HG03139 (cell line): ENCODE results near the gene PGA3.
"Not testable (repeated sequence)": the region's sequence is repeated elsewhere in the genome, so short reads cannot be mapped to it uniquely, and the experiment has no call there.

ENCODE experiments used
- ATAC-seq: cut with Tn5 transposase; IDR thresholded peaks from one replicate; pipeline ENCODE4 v1.9.1; 2021; ENCODE audit not compliant: unreplicated experiment

The PGA3 gene

GRCh38 chr11:61170566-61170965 lies 32.7 kb upstream of the PGA3 start:
- no peak for ATAC-seq

- ATAC-seq: no peak
Measured at GRCh38 chr11:61171907-61172306, 31.4 kb upstream of the PGA3 start.

- no peak for ATAC-seq
Measured at GRCh38 chr11:61172356-61172755, 31.0 kb upstream of the PGA3 start.

GRCh38 chr11:61172888-61173287 lies 30.4 kb upstream of the PGA3 start:
- no peak for ATAC-seq

GRCh38 chr11:61173456-61173855 lies 29.9 kb upstream of the PGA3 start:
- ATAC-seq: no peak

GRCh38 chr11:61174273-61174672 lies 29.0 kb upstream of the PGA3 start:
- no peak for ATAC-seq

- ATAC-seq: no peak
Measured at GRCh38 chr11:61174949-61175348, 28.4 kb upstream of the PGA3 start.

GRCh38 chr11:61176446-61176845 lies 26.9 kb upstream of the PGA3 start:
- ATAC-seq: no peak

GRCh38 chr11:61180205-61180604 lies 23.1 kb upstream of the PGA3 start:
- not testable (repeated sequence) for ATAC-seq

GRCh38 chr11:61181489-61181888 lies 21.8 kb upstream of the PGA3 start:
- no peak for ATAC-seq

GRCh38 chr11:61183645-61184044 lies 19.7 kb upstream of the PGA3 start:
- no peak for ATAC-seq

- ATAC-seq: no peak
Measured at GRCh38 chr11:61186504-61186903, 16.8 kb upstream of the PGA3 start.

GRCh38 chr11:61187505-61188130 lies 15.7 kb upstream of the PGA3 start:
- no peak for ATAC-seq

- no peak for ATAC-seq
Measured at GRCh38 chr11:61189933-61190332, 13.4 kb upstream of the PGA3 start.

GRCh38 chr11:61193596-61193995 lies 9.7 kb upstream of the PGA3 start:
- ATAC-seq: no peak

GRCh38 chr11:61194169-61194671 lies 9.1 kb upstream of the PGA3 start:
- ATAC-seq: no peak

GRCh38 chr11:61194981-61195695 lies 8.2 kb upstream of the PGA3 start:
- no peak for ATAC-seq

GRCh38 chr11:61195719-61196118 lies 7.6 kb upstream of the PGA3 start:
- no peak for ATAC-seq

- no peak for ATAC-seq
Measured at GRCh38 chr11:61198361-61198760, 5.0 kb upstream of the PGA3 start.

GRCh38 chr11:61198948-61199523 lies 4.3 kb upstream of the PGA3 start:
- no peak for ATAC-seq

- ATAC-seq: no peak
Measured at GRCh38 chr11:61201476-61201875, 1.8 kb upstream of the PGA3 start.

GRCh38 chr11:61203873-61204272 lies 558 bp downstream of the PGA3 start:
- not testable (repeated sequence) for ATAC-seq
